HEK293 (cell line): ENCODE data around the gene CISD1.

Source experiments
- CTCF ChIA-PET: fragments of 350-600 bp; formaldehyde crosslinking; extraction: SDS; loops from one replicate; lab custom pipeline; 2021; ENCODE audit warnings: antibody characterized with exemption; lab: Yijun Ruan, JAX
- POLR2A ChIA-PET: fragments of 300-600 bp; formaldehyde crosslinking; extraction: SDS; loops from one replicate; lab custom pipeline; 2020; ENCODE audit warnings: antibody characterized with exemption, inconsistent platforms; lab: Yijun Ruan, JAX
- H3K27ac ChIP-seq: fragments of 200-500 bp; sonication (Bioruptor generic); 2 replicates; pipeline ENCODE4 v1.5.1; 2014; ENCODE audit warnings: low read depth, low read length, control low read depth, inconsistent platforms; ENCODE audit errors: extremely low read depth
- H3K36me3 ChIP-seq, 2 experiments: fragments of 200-500 bp in 1 of 2; sonication (Bioruptor generic) in 1 of 2; 1 replicate in 1 of 2; 2 replicates in 1 of 2; pipeline ENCODE4 v1.5.1; 2014 to 2017; ENCODE audit warnings: inconsistent platforms in 2 of 2, low read length in 2 of 2; ENCODE audit not compliant: control insufficient read depth in 2 of 2, insufficient read depth in 1 of 2
- H3K4me1 ChIP-seq: fragments of 200-500 bp; sonication (Bioruptor generic); 2 replicates; pipeline ENCODE4 v1.5.1; 2014; ENCODE audit warnings: mild to moderate bottlenecking, low read length, inconsistent platforms; ENCODE audit not compliant: control insufficient read depth, insufficient read depth
- H3K4me3 ChIP-seq: 2 replicates; pipeline ENCODE4 v1.5.1; 2011; ENCODE audit warnings: low read depth, mild to moderate bottlenecking, control low read depth, low read length, moderate library complexity
- H3K9me3 ChIP-seq: fragments of 200-500 bp; sonication (Bioruptor generic); 2 replicates; pipeline ENCODE4 v1.5.1; 2014; ENCODE audit warnings: low read depth, low read length, inconsistent platforms; ENCODE audit not compliant: control insufficient read depth, insufficient read depth
- BCL11A ChIP-seq: fragments of 450-650 bp; formaldehyde crosslinking; IDR thresholded peaks from 2 replicates; pipeline ENCODE4 v1.5.1; 2016; ENCODE audit warnings: low read depth, missing biosample characterization, missing genetic modification characterization
- CTCF ChIP-seq: fragments of 450-650 bp; formaldehyde crosslinking; IDR thresholded peaks from 2 replicates; pipeline ENCODE4 v1.5.1; 2016; ENCODE audit warnings: missing biosample characterization, missing genetic modification characterization
- EGR2 ChIP-seq: fragments of 450-650 bp; formaldehyde crosslinking; IDR thresholded peaks from 2 replicates; pipeline ENCODE4 v1.5.1; 2016; ENCODE audit warnings: low read depth, missing biosample characterization, missing genetic modification characterization
- GLIS1 ChIP-seq: fragments of 450-650 bp; formaldehyde crosslinking; IDR thresholded peaks from 2 replicates; pipeline ENCODE4 v1.5.1; 2016; ENCODE audit warnings: missing biosample characterization, missing genetic modification characterization
- OVOL3 ChIP-seq: fragments of 450-650 bp; formaldehyde crosslinking; IDR thresholded peaks from 2 replicates; pipeline ENCODE4 v1.5.1; 2016; ENCODE audit warnings: missing biosample characterization, missing genetic modification characterization
- PRDM1 ChIP-seq: fragments of 450-650 bp; formaldehyde crosslinking; IDR thresholded peaks from 2 replicates; pipeline ENCODE4; 2016; ENCODE audit warnings: missing biosample characterization, missing genetic modification characterization
- ZBTB1 ChIP-seq: fragments of 450-650 bp; formaldehyde crosslinking; IDR thresholded peaks from 2 replicates; pipeline ENCODE4 v1.5.1; 2016; ENCODE audit warnings: missing biosample characterization, missing genetic modification characterization
- ZFHX2 ChIP-seq: fragments of 450-650 bp; formaldehyde crosslinking; conservative IDR thresholded peaks from 2 replicates; pipeline ENCODE4 v1.5.1; 2016; ENCODE audit warnings: missing biosample characterization, missing genetic modification characterization
- ZNF10 ChIP-seq: fragments of 450-650 bp; formaldehyde crosslinking; IDR thresholded peaks from 2 replicates; pipeline ENCODE4 v1.5.1; 2017; ENCODE audit warnings: missing biosample characterization, missing genetic modification characterization
- ZNF138 ChIP-seq: fragments of 450-650 bp; formaldehyde crosslinking; IDR thresholded peaks from 2 replicates; pipeline ENCODE4 v1.5.1; 2016; ENCODE audit warnings: missing biosample characterization, missing genetic modification characterization, borderline replicate concordance
- ZNF148 ChIP-seq: fragments of 450-650 bp; formaldehyde crosslinking; IDR thresholded peaks from 2 replicates; pipeline ENCODE4 v1.5.0; 2017; ENCODE audit warnings: missing biosample characterization, missing genetic modification characterization, borderline replicate concordance
- ZNF157 ChIP-seq: fragments of 450-650 bp; formaldehyde crosslinking; IDR thresholded peaks from 2 replicates; pipeline ENCODE4 v1.5.1; 2016; ENCODE audit warnings: missing biosample characterization, missing genetic modification characterization
- ZNF169 ChIP-seq: fragments of 450-650 bp; formaldehyde crosslinking; IDR thresholded peaks from 2 replicates; pipeline ENCODE4 v1.5.1; 2016; ENCODE audit warnings: missing biosample characterization, missing genetic modification characterization
- ZNF2 ChIP-seq: fragments of 450-650 bp; formaldehyde crosslinking; IDR thresholded peaks from 2 replicates; pipeline ENCODE4 v1.5.1; 2016; ENCODE audit warnings: missing biosample characterization, missing genetic modification characterization
- ZNF23 ChIP-seq: fragments of 450-650 bp; formaldehyde crosslinking; IDR thresholded peaks from 2 replicates; pipeline ENCODE4 v1.5.1; 2016; ENCODE audit warnings: missing biosample characterization, missing genetic modification characterization, borderline replicate concordance
- ZNF341 ChIP-seq: fragments of 450-650 bp; formaldehyde crosslinking; IDR thresholded peaks from 2 replicates; pipeline ENCODE4; 2016; ENCODE audit warnings: low read depth, missing biosample characterization, missing genetic modification characterization
- ZNF350 ChIP-seq: fragments of 450-650 bp; formaldehyde crosslinking; IDR thresholded peaks from 2 replicates; pipeline ENCODE4 v1.5.0; 2017; ENCODE audit warnings: missing biosample characterization, mild to moderate bottlenecking, missing genetic modification characterization
- ZNF549 ChIP-seq: fragments of 450-650 bp; IDR thresholded peaks from 2 replicates; pipeline ENCODE4 v1.5.1; 2018; ENCODE audit warnings: missing biosample characterization, missing genetic modification characterization, mild to moderate bottlenecking, inconsistent platforms, moderate library complexity
- ZNF561 ChIP-seq: fragments of 450-650 bp; IDR thresholded peaks from 2 replicates; pipeline ENCODE4 v1.5.1; 2018; ENCODE audit warnings: missing biosample characterization, missing genetic modification characterization, borderline replicate concordance
- ZNF645 ChIP-seq: fragments of 450-650 bp; formaldehyde crosslinking; IDR thresholded peaks from 2 replicates; pipeline ENCODE4; 2016; ENCODE audit warnings: missing biosample characterization, missing genetic modification characterization
- ZNF654 ChIP-seq: fragments of 450-650 bp; formaldehyde crosslinking; IDR thresholded peaks from 2 replicates; pipeline ENCODE4 v1.5.1; 2016; ENCODE audit warnings: low read depth, missing biosample characterization, missing genetic modification characterization
- ZNF658 ChIP-seq: fragments of 450-650 bp; formaldehyde crosslinking; IDR thresholded peaks from 2 replicates; pipeline ENCODE4; 2016; ENCODE audit warnings: missing biosample characterization, missing genetic modification characterization
- ZNF660 ChIP-seq: fragments of 450-650 bp; IDR thresholded peaks from 2 replicates; pipeline ENCODE4 v1.5.1; 2018; ENCODE audit warnings: missing biosample characterization, mild to moderate bottlenecking, missing genetic modification characterization
- ZNF747 ChIP-seq: fragments of 450-650 bp; formaldehyde crosslinking; IDR thresholded peaks from 2 replicates; pipeline ENCODE4 v1.5.1; 2016; ENCODE audit warnings: missing biosample characterization, missing genetic modification characterization
- ZSCAN23 ChIP-seq: fragments of 450-650 bp; formaldehyde crosslinking; IDR thresholded peaks from 2 replicates; pipeline ENCODE4 v1.5.1; 2016; ENCODE audit warnings: missing biosample characterization, missing genetic modification characterization

CISD1 gene

GRCh38 chr10:58281092-58281752 lies 12.3 kb downstream of the CISD1 start:
- ChIA-PET POLR2A (interaction anchor here (1.5 kb wide), 1 partner anchor 13 kb away, joined by 5 read pairs; the partner anchor contains the start of gene CISD1), CTCF (interaction anchor here (0.5 to 2.1 kb wide), 5 partner anchors 11 to 201 kb away, joined by 3 to 10 read pairs (median 5); no protein-coding TSS in a partner anchor)
- no peak overlapping the region for H3K27ac ChIP-seq

GRCh38 chr10:58282615-58283014 lies 13.7 kb downstream of the CISD1 start:
- ChIA-PET CTCF (interaction anchor here (1.3 kb wide), 1 partner anchor 17 kb away, joined by 7 read pairs; no protein-coding TSS in a partner anchor), POLR2A (no interaction called here)
- no peaks in the 10 kb centered on the region for H3K4me1 ChIP-seq
- H3K36me3 ChIP-seq, result peaks cover 7 to 28% of the 10 kb centered on the region in 2 experiments
- H3K9me3 ChIP-seq, result no peaks in the 10 kb centered on the region
- H3K4me3 ChIP-seq, result no peak overlapping the region
- TF ChIP-seq GLIS1 (tag by site-specific recombination), result peak; percentile 23; the same call in 1 of the 2 replicates
- TF ChIP-seq BCL11A, result no peak
- TF ChIP-seq PRDM1 (tag by site-specific recombination), result peak; percentile 83
- TF ChIP-seq, all 188 proteins: peak for 2
- no peak overlapping the region for H3K27ac ChIP-seq

More at GRCh38 chr10:58281092-58281752, 12.3 kb downstream of the CISD1 start:
- H3K4me3 ChIP-seq, result no peak overlapping the region
- no peaks in the 10 kb centered on the region for H3K9me3 ChIP-seq
- H3K36me3 ChIP-seq, result peaks cover 8 to 35% of the 10 kb centered on the region in 2 experiments
- no peak for TF ChIP-seq EGR2 (tag by site-specific recombination)
- TF ChIP-seq, all 188 proteins: peak for 0
- H3K4me1 ChIP-seq, result no peaks in the 10 kb centered on the region

GRCh38 chr10:58291538-58292174 lies 22.7 kb downstream of the CISD1 start:
- Histone ChIP-seq H3K27ac (no peak overlapping the region), H3K4me1 (no peaks in the 10 kb centered on the region), H3K36me3 (peaks cover 0 to 3% of the 10 kb centered on the region in 2 experiments), H3K4me3 (no peak overlapping the region), H3K9me3 (no peaks in the 10 kb centered on the region)
- CTCF ChIA-PET, result interaction anchor here (0.6 to 4.0 kb wide), 14 partner anchors 8 to 119 kb away, joined by 3 to 103 read pairs (median 4); partner anchors contain the start of gene CISD1
- POLR2A ChIA-PET, result interaction anchor here (1.2 to 2.9 kb wide), 2 partner anchors 22 to 43 kb away, joined by 3 to 12 read pairs; partner anchors contain the start of genes CISD1 and UBE2D1
- TF ChIP-seq ZNF138 (tag by site-specific recombination), result no peak
- TF ChIP-seq ZNF157 (tag by site-specific recombination), result no peak
- TF ChIP-seq ZNF23, result no peak
- TF ChIP-seq OVOL3 (tag by site-specific recombination), result no peak
- TF ChIP-seq ZSCAN23 (tag by site-specific recombination), result no peak
- no peak for TF ChIP-seq ZNF350 (tag by site-specific recombination)
- no peak for TF ChIP-seq ZNF561 (tag by site-specific recombination)
- TF ChIP-seq ZNF2 (tag by site-specific recombination), result no peak
- TF ChIP-seq PRDM1 (tag by site-specific recombination), result peak; percentile 60
- no peak for TF ChIP-seq ZBTB1
- no peak for TF ChIP-seq ZNF341 (tag by site-specific recombination)
- no peak for TF ChIP-seq ZNF148 (tag by site-specific recombination)
- no peak for TF ChIP-seq ZNF747 (tag by site-specific recombination)
- TF ChIP-seq ZNF169, result no peak
- TF ChIP-seq ZFHX2, result no peak
- TF ChIP-seq CTCF (tag by site-specific recombination), result peak; percentile 58; the same call in 1 of the 2 replicates
- TF ChIP-seq ZNF10, result no peak
- 0 out of 2 replicates have a peak, but pooled peaks have one; percentile 22 for TF ChIP-seq ZNF660 (tag by site-specific recombination)
- TF ChIP-seq ZNF645 (tag by site-specific recombination), result no peak
- TF ChIP-seq ZNF549 (tag by site-specific recombination), result no peak
- no peak for TF ChIP-seq ZNF658 (tag by site-specific recombination)
- peak; percentile 66 for TF ChIP-seq ZNF654
